ENCODE measurements around the gene CLRN1. TPM values are rescaled to one million over a fixed set of nuclear protein-coding genes. Genes with fewer than 3 reads are reported as not detected.

Gene CLRN1
- total RNA-seq, 1 experiment from 2014 or later, result not detected

- DNase-seq (ENCODE audit: low read depth), result peak; percentile 53
These were observed 49.9 kb downstream of the CLRN1 start for GRCh38 chr3:150922611-150923010.

- DNase-seq (ENCODE audit: low read depth), result no peak
These were observed 51.3 kb downstream of the CLRN1 start for GRCh38 chr3:150921209-150921608.

- DNase-seq (ENCODE audit: low read depth), result peak; percentile 20
These were observed 52.3 kb downstream of the CLRN1 start for GRCh38 chr3:150920236-150920635.

GRCh38 chr3:150917951-150918350 is 54.6 kb downstream of the CLRN1 start:
- DNase-seq (ENCODE audit: low read depth), result no peak

GRCh38 chr3:150913133-150913922 is 59.2 kb downstream of the CLRN1 start:
- DNase-seq (ENCODE audit: low read depth), result no peak

GRCh38 chr3:150912501-150912900 is 60.0 kb downstream of the CLRN1 start:
- no peak for DNase-seq (ENCODE audit: low read depth)

GRCh38 chr3:150911771-150912170 is 60.8 kb downstream of the CLRN1 start:
- no peak for DNase-seq (ENCODE audit: low read depth)

- no peak for DNase-seq (ENCODE audit: low read depth)
These were observed 66.1 kb downstream of the CLRN1 start for GRCh38 chr3:150906461-150906860.

- DNase-seq (ENCODE audit: low read depth), result no peak
These were observed 66.8 kb downstream of the CLRN1 start for GRCh38 chr3:150905746-150906145.

- no peak for DNase-seq (ENCODE audit: low read depth)
These were observed 67.2 kb downstream of the CLRN1 start, which contains the start of gene MINDY4B for GRCh38 chr3:150905339-150905738. Gene MINDY4B (minus strand): TSS chr3:150905439. CDS start chr3:150905439, 0 bp downstream.

GRCh38 chr3:150902988-150903387 is 69.5 kb downstream of the CLRN1 start:
- no peak for DNase-seq (ENCODE audit: low read depth)

- DNase-seq (ENCODE audit: low read depth), result no peak
These were observed 70.7 kb downstream of the CLRN1 start for GRCh38 chr3:150901793-150902192.

GRCh38 chr3:150899141-150899540 is 73.4 kb downstream of the CLRN1 start:
- DNase-seq (ENCODE audit: low read depth), result no peak

GRCh38 chr3:150898046-150898754 is 74.3 kb downstream of the CLRN1 start:
- DNase-seq (ENCODE audit: low read depth), result no peak

- DNase-seq (ENCODE audit: low read depth), result no peak
These were observed 74.9 kb downstream of the CLRN1 start for GRCh38 chr3:150897592-150897991.

- no peak for DNase-seq (ENCODE audit: low read depth)
These were observed 81.7 kb downstream of the CLRN1 start for GRCh38 chr3:150890831-150891230.

- no peak for DNase-seq (ENCODE audit: low read depth)
These were observed 82.2 kb downstream of the CLRN1 start for GRCh38 chr3:150890295-150890694.

- DNase-seq (ENCODE audit: low read depth), result no peak
These were observed 83.4 kb downstream of the CLRN1 start for GRCh38 chr3:150889106-150889505.

- DNase-seq (ENCODE audit: low read depth), result peak; percentile 65
These were observed 85.5 kb downstream of the CLRN1 start for GRCh38 chr3:150887031-150887430.

- no peak for DNase-seq (ENCODE audit: low read depth)
These were observed 87.0 kb downstream of the CLRN1 start for GRCh38 chr3:150885535-150885934.

- no peak for DNase-seq (ENCODE audit: low read depth)
These were observed 93.4 kb downstream of the CLRN1 start for GRCh38 chr3:150878996-150879575.

- DNase-seq (ENCODE audit: low read depth), result no peak
These were observed 94.2 kb downstream of the CLRN1 start for GRCh38 chr3:150878290-150878689.

Data from HT1080 (cell line).